Naive B cell (primary cell): ENCODE measurements around the gene SKP2. TPM values are rescaled to one million over a fixed set of nuclear protein-coding genes. Genes with fewer than 3 reads are reported as not detected.
A peak's percentile ranks its signal among the peaks of the same experiment; 100 is the strongest.

Source experiments
- ATAC-seq, 2 donors: fragments of 150-1000 bp; cut with Tn5 transposase; 2 replicates each; pipeline ENCODE4 v1.10.0; 2021; ENCODE audit warnings: low read depth in 2 of 2, mild to moderate bottlenecking in 2 of 2, moderate library complexity in 2 of 2
- DNase-seq: peaks from one replicate; pipeline ENCODE4 v3.0.0; 2022
- H3K27ac Mint-ChIP-seq, 6 donors: one replicate each; pipeline ENCODE4 v1.8.0; 2020 to 2022; ENCODE audit warnings: mild to moderate bottlenecking in 6 of 6, mixed read lengths in 6 of 6, moderate library complexity in 5 of 6, inconsistent platforms in 2 of 6
- H3K27me3 Mint-ChIP-seq, 3 donors: one replicate each; pipeline ENCODE4 v1.8.0; 2021 to 2022; ENCODE audit warnings: mixed read lengths in 3 of 3, mild to moderate bottlenecking in 1 of 3
- H3K36me3 Mint-ChIP-seq, 2 donors: one replicate each; pipeline ENCODE4 v1.8.0; 2020 to 2022; ENCODE audit warnings: mixed read lengths in 2 of 2, inconsistent platforms in 1 of 2, mild to moderate bottlenecking in 1 of 2
- H3K4me1 Mint-ChIP-seq, 3 donors: one replicate each; pipeline ENCODE4 v1.8.0; 2020 to 2022; ENCODE audit warnings: mixed read lengths in 3 of 3, inconsistent platforms in 1 of 3, mild to moderate bottlenecking in 1 of 3, moderate library complexity in 1 of 3
- H3K4me3 Mint-ChIP-seq, 8 donors: one replicate each; pipeline ENCODE4 v1.8.0; 2020 to 2022; ENCODE audit warnings: mild to moderate bottlenecking in 8 of 8, mixed read lengths in 8 of 8, moderate library complexity in 8 of 8, inconsistent platforms in 2 of 8
- H3K9me3 Mint-ChIP-seq, 7 donors: one replicate each; pipeline ENCODE4 v1.8.0; 2020 to 2022; ENCODE audit warnings: mixed read lengths in 7 of 7, mild to moderate bottlenecking in 5 of 7, inconsistent platforms in 2 of 7, moderate library complexity in 1 of 7
- polyA plus RNA-seq, 6 donors: library from polyadenylated mRNA; unstranded; fragments of 300-500 nt; fragmentation: Illumina TruSeq; gene quantifications; one replicate each; pipeline ENCODE4 v1.2.3, GENCODE V29; 2021; ENCODE audit warnings: low read depth in 6 of 6

SKP2 gene
- polyA plus RNA-seq, 6 donors from 2014 or later = 17.7 to 30.8 (median 24.5) TPM

DNA sequence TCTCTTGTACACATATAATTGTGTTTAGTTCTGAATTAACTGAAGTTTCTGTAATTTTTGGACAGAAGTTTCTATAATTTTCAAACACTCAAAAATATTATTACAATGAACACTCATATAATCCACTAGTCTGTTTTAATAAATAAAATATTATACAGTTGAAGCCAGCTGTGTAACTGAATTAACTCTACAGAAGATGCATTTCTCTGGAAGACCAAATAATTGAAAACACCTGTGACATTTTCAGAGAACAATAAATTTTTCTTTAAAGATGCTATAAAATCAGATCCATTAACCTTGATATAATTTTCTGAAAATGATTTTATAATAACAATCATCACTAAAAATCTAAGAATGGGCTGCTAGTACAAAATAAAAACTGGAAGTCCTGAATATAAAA lies 75.1 kb downstream of the SKP2 start:
- no peak overlapping the region for H3K4me3 Mint-ChIP-seq
- H3K36me3 Mint-ChIP-seq = no peaks in the 10 kb centered on the region
- no peak overlapping the region for H3K27ac Mint-ChIP-seq
- H3K27me3 Mint-ChIP-seq = no peaks in the 10 kb centered on the region
- H3K4me1 Mint-ChIP-seq = peaks cover 0 to 8% (median 0%) of the 10 kb centered on the region in 3 donors
- DNase-seq (no peak), ATAC-seq (no peak)
- H3K9me3 Mint-ChIP-seq = no peaks in the 10 kb centered on the region

DNA sequence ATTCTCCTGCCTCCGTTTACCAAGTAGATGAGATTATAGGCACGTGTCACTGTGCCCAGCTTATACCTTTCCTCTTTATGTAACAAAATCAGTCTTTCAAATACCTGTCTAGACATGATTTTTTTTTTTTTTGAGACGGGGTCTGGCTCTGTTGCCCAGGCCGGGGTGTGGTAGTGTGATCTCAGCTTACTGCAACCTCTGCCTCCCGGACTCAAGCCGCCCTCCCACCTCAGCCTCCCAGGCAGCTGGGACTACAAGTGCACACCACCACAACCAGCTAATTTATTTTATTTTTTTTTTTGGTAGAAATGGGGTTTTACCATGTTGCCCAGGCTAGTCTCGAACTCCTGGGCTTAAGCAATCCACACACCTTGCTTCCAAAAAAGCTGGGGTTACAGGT lies 76.6 kb downstream of the SKP2 start:
- H3K27me3 Mint-ChIP-seq = no peaks in the 10 kb centered on the region
- ATAC-seq (no peak), DNase-seq (no peak)
- H3K9me3 Mint-ChIP-seq = no peaks in the 10 kb centered on the region
- H3K27ac Mint-ChIP-seq = no peak overlapping the region
- H3K4me1 Mint-ChIP-seq = peaks cover 0 to 8% (median 0%) of the 10 kb centered on the region in 3 donors
- H3K4me3 Mint-ChIP-seq = peak overlapping the region in 1 of 8 donors; percentile 37
- H3K36me3 Mint-ChIP-seq = no peaks in the 10 kb centered on the region

DNA sequence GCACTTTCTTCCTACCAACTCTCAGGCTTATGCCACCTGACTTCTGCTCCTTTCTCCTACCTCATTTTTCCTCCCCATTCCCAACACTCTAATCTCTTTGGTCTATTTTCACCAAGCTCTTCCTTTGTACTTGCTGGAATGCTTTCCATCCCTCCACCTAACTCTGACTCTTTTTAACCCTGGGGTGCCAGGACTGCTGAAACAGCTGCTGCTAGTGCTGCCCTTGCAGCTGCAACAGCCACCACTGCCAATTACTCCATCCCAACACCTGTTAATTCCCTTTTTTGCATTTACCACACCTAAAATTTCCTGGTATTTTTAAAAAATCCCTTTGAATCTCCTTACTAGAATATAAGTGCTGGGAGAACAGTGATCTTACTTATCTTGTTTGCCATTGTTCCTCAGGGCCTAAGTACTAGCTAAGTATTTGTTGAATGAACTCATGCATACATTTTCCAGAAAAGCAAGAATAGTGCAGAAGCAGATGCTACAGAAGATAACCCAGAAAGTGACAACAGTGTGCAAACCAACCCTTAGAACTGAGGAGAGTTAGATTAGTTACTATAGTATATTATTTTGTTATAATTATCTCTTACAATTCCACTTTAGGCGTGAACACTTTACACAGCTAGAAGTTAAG lies 78.4 kb downstream of the SKP2 start:
- H3K27ac Mint-ChIP-seq = peak overlapping the region in 1 of 6 donors; percentile 38
- no peak overlapping the region for H3K4me3 Mint-ChIP-seq
- DNase-seq (no peak), ATAC-seq (no peak)
- H3K27me3 Mint-ChIP-seq = no peaks in the 10 kb centered on the region
- peaks cover 0 to 8% (median 0%) of the 10 kb centered on the region in 3 donors for H3K4me1 Mint-ChIP-seq
- H3K9me3 Mint-ChIP-seq = no peaks in the 10 kb centered on the region
- no peaks in the 10 kb centered on the region for H3K36me3 Mint-ChIP-seq

DNA sequence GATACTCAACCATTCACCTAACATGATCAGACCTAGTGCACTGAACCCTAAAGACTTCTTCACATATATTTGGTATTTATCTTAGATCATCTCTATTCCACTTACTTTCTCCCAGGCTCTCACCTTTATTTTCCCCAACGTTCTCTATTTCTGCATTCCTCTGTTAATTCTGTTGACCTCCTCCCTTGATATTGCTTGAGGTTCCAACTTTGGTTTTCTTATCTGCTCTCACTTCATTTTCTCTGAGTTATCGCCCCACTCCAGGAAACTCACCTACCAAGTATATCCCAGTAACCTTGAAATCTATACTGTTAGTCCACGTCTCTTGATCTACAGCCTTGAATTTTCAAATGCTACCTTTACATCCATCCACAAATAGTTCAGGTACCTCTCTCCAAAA lies 80.6 kb downstream of the SKP2 start:
- H3K9me3 Mint-ChIP-seq = peaks cover 0 to 1% (median 0%) of the 10 kb centered on the region in 7 donors
- H3K27ac Mint-ChIP-seq = no peak overlapping the region
- no peaks in the 10 kb centered on the region for H3K27me3 Mint-ChIP-seq
- H3K4me3 Mint-ChIP-seq = no peak overlapping the region
- ATAC-seq = no peak
- H3K4me1 Mint-ChIP-seq = peaks cover 6 to 17% (median 13%) of the 10 kb centered on the region in 3 donors
- DNase-seq = no peak
- H3K36me3 Mint-ChIP-seq = no peaks in the 10 kb centered on the region

Other genes starting within 250 kb of the SKP2 start
- gene CAPSL, start 213.5 kb upstream of the SKP2 start, polyA plus RNA-seq = not detected
- under 1 TPM in 1 of 6 donors, not detected in 5; 0.12 TPM for gene UGT3A1, start 160.7 kb upstream of the SKP2 start, polyA plus RNA-seq
- gene UGT3A2, start 85.2 kb upstream of the SKP2 start, polyA plus RNA-seq = under 1 TPM in 1 of 6 donors, not detected in 5; 0.12 TPM
- 1 to 10 TPM; 3.6 to 6.7 (median 5.0) TPM for gene LMBRD2, start 224 bp upstream of the SKP2 start, polyA plus RNA-seq
- 1 to 10 TPM; 1.0 to 7.1 (median 4.2) TPM for gene NADK2, start 89.8 kb downstream of the SKP2 start, polyA plus RNA-seq
- not detected for gene RANBP3L, start 149.8 kb downstream of the SKP2 start, polyA plus RNA-seq